Measurements from ENCODE around the gene TUBB2B.

TUBB2B gene

DNA sequence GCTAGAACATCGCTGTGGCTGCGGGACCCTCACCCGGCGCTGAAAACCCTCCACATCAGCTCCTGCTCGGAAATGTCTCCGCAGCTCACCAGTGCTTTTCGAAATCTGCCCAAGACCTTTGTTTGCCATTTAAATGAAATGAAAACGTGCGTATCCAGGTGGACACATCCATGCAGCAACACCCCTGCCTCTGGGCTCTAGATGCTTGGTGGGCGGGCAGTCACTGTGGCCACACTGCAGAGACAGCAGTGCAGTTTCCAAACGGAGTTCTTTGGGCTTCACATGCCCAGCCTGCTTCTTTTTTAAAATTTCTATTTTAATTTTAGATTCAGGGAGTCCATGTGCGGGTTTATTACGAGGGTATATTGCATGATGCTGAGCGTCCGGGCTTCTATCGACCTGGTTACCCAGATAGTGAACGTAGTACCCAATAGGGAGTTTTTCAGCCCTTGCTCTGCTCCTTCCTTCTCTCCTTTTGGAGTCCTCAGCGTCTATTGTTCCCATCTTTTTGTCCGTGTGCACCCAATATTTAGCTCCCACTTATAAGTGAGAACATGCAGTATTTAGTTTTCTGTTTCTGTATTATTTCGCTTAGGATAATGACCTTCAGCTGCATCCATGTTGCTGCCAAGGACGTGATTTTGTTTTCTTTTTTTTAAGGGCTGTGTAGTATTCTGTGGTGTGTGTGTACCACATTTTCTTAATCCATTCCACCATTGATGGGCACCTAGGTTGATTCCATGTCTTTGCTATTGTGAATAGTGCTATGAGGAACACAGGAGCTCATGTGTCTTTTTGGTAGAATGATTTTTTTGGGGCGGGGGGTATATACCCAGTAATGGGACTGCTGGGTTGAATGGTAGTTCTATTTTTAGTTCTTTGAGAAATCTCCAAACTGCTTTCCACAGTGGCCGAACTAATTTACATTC is 4.8 kb upstream of the TUBB2B start:
- DNase-seq: no peak

DNA sequence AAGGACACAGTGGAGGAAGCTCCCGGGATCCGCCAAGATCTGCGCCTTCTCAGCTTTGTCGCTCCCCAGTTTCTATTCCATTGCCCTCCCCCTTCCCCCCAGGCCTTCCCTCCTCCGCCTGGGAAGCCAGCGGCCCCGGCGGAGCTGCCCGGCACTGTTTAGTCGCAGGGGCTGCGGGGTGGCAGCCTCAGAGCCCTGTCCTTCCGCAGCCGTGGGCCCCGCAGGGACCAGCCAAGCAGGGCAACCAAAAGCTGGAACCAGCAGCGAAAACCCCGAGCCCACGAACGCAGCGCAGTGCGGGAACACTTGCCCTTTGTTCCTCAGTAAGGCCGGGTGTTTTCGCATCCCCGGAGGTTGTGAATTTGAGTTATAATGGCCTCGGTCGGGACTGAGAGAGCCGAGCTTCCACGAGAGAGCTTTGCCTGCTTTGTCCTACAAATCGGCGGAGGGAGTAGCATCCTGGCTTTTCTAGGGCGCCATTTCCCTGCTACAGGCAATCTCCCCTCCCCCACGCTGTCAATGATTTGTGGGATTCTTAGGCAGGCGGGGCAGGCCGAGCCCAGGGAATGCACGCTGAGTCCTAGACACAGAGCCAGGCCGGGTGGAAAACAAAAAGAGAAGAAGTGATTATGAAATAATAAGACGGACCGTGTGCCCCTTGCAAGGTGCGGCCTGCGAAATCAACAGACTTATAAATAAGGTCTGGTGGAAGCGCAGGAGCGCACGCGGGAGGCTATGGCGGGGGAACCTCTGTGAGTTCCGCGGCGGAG is 4.0 kb upstream of the TUBB2B start:
- peak; percentile 85 for DNase-seq

DNA sequence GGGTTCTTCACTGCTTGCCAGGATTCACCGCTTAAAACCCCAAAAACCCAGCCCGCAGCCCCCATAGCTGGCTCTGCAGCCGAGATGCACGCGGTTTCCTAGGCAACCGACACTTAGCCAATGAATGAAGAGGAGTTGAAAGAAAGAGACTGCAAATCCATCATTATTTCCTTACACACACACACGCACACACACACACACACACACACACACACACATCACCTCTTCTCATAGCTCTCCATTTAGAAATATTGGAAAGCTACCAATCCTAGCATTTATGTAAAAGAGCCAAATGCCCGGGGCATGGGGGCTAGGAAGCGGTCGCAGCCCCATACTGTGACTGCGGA is 3.4 kb upstream of the TUBB2B start:
- peak; percentile 59 for DNase-seq

DNA sequence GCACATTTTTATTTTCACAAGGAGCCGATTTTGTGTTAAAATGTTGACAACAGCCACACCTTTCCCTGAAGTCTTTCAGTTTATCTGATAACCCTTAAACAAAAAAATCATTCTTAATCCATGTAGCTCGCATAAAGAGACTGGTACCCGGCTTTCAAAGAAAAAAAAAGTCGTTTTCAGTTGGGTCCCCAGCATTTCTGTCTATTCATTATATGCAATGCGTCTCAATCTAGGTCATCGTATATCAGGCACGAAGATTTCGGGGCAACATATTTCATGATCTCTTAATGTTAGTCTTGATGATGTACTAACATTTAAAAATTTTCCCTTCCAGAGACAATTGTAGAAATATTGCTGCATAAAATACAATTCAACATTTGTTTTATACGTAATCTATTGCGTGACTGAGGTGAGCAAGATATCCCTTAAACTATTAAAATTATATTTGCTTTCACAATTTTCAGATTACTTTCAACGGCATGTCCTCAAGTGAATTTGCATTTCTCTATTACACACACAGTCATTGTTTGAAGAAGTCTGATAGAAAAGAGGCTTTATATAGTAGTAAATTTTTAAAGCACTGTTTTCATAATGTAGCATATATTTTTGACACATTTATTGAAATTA is 2.9 kb upstream of the TUBB2B start:
- DNase-seq: no peak

DNA sequence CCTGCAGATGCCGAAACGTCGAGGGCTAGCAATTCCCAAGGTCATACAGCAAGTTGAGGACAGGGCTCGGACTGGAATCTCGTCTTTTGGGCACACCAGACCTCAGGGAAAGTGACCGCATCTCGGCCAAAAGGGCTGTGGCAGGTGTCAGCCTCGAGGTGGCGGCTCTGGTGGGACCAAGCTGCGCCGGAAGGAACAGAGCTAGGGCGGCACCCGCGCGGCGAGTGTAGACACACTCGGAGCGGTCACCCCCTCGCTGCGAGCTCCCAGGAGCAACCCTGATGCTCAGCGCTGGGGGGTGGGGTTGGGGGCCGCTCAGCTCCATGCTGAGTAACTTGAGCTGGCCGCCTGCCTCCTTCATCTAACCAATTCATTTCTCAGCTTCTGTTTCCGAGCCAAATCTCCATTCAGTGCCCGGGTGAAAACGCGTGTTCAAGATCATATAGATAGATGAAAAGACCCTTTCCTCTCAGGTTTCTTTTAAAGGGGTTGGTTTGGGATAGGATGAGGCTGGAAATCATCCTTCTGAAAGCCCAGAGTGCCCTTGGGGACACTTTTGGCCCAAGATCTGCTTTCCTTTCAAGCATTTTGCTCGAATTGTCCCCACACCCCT is 2.2 kb upstream of the TUBB2B start:
- DNase-seq: no peak

DNA sequence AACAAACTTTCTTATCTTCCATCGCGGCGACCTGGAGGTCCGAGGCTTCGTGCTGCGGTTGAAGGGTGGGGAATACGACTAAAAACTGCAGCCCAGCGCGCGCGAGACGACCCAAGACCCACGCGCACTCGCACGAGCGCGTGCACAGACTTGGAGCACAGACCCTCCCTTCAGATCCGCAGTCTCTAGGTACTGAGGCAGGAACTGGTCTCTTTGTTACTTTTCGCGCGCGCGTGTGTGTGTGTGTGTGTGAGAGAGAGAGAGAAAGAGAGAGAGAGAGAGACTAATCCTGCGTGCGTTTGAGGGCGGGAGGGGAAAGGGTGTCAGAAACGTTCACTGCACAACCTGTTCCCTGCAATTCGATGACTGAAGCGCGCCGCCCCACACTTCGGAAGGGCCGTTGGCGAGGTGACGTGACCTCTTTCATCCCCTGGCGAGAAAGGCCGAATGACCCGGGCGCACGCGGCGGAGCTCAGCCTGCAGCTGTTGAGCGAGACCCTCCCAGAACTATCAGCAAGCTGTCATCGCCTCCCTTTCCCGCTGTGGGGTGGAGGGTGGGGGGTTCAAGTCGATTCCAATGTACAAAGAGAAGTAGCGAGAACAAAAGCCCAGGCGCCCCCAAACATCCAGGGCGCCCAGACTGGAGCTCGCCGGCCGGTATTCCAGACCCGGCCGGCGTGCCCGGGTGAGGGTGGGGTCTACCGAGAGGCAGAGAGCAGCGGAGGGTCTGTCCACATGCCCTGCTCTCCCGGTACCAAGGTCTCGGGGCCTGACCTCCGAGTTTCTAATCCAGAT is 1.5 kb upstream of the TUBB2B start:
- peak; percentile 31 for DNase-seq

DNA sequence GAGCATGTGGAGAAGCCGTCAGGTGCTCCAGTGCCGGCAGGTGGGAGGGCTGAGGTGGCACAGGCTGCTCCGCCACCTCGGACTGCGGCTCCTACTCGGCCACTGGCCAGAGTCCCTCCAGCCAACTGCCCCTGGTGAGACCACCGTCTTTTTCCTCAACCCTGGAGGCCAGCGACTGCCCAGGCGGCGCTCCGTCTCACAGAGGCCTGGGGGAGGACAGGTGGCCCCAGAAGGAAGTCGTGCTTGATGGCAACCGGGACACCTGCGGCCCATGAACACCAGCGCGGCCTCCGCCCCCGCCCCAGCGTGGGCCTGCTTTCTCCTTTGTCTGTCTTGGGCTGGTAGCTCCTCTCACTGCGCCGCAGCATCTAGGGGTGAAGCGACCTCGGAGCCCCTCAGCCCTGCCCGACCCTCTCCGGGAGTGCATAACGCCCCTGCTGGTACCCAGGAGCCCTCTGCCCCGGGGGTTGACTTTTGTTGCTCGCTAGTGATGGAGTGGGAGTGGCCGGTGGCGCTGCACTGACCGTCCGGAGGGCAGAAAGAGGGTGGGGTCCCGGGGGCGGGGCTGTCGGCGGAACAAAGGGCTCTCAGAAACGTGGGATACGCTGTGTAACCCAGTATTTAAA is 706 bp upstream of the TUBB2B start:
- DNase-seq: no peak

DNA sequence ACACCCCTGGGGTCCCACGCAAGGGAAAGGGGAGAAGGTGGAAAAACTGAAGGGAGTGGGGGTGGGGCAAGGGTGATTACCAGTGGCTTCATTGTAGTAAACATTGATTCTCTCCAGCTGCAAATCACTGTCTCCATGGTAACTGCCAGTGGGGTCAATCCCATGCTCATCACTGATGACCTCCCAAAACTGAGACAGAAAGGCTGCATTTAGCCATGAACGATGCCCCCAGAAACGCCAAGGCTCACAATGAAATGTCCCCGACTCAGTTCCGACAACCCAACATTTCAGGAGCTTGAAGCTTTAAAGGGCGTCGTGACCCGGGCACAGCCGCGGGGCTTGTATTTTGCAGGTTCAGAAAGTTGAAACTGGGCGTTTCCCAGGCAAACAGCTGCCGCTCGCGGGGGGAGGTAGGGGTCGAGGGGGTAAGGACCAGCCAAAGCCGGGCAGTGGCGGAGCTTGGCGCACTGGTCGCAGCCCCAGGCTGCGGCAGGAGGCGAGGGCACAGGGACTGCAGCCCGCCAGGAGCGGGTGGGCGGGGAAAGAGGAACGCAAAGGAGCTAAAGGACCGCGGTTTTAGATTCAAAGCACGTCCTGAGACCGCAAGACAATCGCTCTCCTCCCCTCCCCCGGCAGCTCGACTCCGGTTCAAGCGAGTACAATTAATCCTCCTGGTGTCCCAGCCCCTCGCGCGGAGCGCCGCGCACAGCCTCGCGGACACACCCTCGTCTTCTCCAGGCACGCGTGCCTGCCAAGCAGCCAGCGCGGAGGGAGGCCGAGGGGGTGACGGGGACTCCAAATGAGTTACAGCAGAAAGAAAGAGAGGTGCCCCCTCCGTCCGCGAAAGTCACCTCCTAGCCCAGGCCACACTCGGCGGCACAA is 731 bp downstream of the TUBB2B start:
- DNase-seq: peak; percentile 50

DNA sequence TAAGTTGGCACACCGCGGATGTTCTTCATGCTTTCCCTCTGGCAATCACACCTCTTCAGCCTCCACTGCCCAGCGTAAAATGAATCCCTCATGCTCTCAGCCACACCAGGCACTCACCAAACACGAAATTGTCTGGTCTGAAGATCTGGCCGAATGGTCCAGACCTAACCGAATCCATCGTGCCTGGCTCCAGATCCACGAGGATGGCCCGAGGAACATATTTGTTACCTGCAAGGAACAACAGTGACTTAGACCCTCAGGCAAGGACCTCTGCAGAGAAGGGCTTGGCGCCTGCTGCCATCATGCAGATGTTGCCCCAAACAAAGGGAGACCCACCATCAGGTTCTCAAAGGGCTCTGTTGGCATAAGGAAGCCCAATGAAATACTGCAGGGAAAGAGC is 1.4 kb downstream of the TUBB2B start:
- no peak for DNase-seq

DNA sequence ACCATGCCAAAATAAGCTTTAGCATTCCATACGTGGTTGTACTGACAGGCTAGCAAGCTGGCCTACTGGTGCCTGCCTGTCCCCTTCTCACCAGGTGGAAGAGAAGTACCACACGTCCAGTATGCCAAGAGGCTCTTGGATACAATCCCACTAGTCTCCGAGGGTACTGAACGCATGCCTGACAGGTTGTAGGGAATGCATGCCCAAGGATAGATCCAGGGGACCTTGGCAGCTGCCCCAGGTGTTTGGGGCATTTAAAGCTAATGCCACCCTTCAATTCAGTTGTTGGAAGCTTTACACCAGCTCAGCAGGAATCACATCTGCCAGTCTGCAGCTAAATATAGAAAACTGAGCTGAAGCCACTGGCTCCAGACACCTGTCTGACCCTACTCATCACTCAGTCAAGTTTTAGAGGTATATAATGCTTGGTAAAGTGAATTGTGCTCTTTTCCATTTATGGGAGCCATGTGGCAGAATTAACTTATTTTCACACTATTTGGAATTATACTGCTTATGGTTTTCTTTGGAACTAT is 4.9 kb downstream of the TUBB2B start:
- DNase-seq: no peak

DNA sequence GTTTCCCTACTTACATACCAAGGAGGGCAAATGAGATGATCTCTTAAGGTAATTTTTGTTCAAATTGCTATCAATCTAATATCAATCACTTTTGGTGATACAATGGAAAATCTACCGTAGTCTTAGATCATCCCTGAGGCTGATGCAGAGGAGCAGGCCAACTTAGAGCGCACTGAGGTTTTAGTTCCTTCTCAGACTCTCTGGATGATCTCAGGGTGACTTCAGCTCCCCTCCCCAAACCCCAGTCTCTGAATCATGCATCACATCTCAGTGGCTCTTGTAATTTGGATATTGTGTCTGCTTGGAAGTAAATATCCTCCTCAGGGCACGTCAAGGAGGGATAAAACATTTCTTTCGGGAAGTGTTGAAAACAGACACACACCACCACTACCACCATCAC is 5.9 kb downstream of the TUBB2B start:
- DNase-seq: no peak

DNA sequence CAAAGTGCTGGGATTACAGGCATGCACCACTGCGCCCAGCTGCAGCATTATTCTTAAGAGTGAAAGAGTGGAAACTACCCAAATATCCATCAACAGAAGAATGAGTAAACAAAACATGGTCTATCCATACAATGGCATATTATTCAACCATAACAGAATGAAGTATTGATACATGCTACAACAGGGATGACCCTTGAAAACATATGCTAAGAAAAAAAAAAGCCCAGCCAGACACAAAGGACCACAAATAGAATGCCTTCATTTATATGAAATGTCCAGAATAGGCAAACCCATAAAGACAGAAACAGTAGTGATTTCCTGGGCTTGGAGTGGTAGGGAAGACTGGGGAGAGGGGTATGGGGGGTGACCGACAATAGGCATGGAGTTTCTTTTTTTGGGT is 7.1 kb downstream of the TUBB2B start:
- no peak for DNase-seq

DNA sequence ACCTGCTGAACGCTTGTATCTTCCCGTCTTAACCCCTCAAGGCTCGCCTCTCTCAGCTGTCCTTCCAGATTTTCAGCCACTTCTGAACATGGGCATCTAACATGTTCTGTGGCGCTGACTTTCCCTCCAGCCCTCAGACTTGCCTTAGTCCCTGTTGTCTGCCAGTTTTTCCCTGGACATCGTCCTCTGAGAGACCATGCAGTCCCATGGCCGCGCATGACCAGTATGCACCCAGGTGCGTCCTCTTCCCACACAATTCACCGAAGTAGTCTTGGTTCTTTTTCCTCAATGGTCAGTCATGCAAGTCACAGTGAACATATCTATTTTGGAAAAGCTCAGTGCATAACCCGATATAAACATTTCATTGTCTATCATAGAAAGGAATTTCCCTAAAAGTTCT is 9.2 kb downstream of the TUBB2B start:
- no peak for DNase-seq

DNA sequence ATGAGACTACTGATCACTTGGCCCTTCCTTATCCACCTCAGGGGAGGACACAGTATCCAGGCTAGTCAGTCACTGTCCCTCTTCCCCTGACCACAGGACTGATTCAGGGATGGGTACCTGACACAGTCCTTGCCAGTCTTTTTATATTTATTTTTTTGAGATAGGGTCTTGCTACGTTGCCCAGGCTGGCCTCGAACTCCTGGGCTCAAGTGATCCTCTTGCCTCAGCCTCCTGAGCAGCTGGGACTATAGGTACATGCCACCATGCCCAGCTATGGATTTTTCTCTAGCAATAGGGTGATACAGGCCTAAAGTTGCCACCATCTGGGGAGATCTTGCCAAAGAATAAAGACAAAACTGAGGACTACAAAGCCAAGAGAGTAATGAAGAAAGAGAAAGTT is 10.2 kb downstream of the TUBB2B start:
- no peak for DNase-seq

DNA sequence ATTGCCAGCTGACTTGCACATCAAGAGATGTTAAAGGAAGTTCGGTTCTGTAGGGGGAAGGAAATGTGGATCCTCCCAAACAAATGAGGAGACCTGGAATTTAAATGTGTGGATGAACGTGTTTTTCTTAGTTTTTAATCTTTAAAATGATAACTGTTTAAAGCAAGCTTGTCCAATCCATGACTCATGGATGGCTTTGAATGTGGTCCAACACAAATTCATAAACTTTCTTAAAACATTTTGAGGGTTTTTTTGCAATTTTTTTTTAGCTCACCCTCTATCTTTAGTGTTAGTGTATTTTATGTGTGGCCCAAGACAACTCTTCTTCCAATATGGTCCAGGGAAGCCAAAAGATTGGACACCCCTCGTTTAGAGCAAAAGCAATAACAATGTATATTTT is 12.6 kb downstream of the TUBB2B start:
- no peak for DNase-seq

DNA sequence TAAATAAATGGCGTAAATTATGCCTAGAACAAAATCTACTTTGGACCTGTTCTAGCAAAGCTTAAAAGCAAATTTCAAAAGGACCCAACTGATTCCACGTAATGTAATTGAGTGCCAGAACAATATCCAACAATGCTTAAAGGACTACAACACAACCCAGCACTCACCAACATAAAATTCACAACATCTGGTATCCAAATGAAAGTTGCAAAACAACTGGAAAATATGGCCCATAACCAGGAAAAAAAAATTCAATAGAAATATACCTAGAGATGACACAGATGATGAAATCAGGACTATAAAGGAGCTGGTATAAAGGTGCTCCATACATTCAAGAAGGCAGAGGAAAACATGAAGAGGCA is 14.1 kb downstream of the TUBB2B start:
- no peak for DNase-seq

DNA sequence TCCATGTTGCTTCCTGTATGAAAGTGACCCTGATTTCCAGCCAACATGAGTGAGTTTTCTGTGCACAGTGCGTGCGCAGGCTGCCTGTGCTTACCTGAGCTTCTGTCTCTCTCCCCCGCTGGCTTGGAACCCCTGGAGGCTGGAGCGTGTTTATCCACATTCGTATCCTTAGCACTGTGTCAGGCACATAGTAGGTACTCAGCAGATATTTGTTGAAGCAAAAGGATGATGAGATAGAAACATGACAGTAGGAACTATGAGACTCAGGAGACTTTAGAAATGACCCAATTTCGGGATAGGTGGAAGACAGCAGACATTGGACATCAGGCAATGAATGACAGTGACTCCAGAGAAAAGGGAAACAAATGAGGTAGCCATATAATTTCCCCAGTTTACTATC is 15.2 kb downstream of the TUBB2B start:
- DNase-seq: no peak

DNA sequence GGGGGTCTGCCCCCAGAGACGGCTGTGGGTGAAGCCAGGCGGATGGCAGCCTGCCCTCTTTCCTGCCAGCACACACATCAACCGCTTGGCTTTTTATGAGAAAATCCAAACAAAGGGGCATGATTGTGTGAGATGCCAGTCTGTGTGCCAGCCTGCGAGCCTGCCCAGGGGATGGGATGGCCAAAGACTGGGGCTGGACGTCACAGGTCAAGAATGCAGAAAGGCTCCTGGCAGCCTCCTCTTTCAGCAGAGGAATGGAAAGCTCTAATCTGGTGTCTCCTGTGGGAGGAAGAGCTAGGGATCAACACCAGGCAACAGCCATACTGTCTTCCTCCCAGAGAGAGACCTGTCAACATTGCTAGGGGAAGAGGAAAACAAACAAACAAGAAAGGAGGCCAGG is 15.8 kb downstream of the TUBB2B start:
- DNase-seq: no peak

DNA sequence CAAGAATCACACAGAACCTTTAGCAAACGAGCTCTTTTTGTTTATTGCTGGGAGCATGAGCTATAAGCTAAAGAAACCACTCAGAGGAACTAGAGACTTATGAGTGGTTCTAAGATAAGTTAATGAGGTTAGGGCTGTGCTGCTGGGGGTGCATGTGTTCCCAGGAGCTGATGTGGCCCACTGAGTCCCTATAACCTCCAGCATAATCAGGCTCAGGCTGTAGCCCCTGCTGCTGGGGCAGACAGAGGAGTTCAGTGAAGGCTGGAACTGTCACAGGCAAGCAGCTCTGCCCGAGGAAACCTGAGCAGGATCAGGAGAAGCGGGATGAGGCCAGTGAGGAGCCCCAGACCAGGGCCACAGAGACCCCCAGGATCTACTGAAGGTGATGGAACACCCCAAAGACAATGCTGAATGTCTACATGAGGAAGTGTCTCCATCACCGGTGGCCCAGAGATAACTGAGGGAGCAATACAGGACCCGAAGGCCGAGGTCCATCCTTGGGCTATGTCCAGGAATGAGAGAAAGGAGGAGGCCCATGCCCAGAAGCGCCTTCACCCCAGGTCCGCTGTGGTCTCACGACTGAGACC is 17.3 kb downstream of the TUBB2B start:
- no peak for DNase-seq

Measured in fibroblast of skin of right quadriceps (primary cell).